SK-N-SH (cell line): ENCODE results near the gene TXNRD2. TPM values are rescaled to one million over a fixed set of nuclear protein-coding genes. Genes with fewer than 3 reads are reported as not detected.
A peak's percentile ranks its signal among the peaks of the same experiment; 100 is the strongest.

Experiments used
- CTCF ChIA-PET: fragments of 300-600, 350-600 bp; formaldehyde crosslinking; extraction: SDS; loops from one replicate; lab custom pipeline; 2021; lab: Yijun Ruan, JAX
- POLR2A ChIA-PET: fragments of 350-600 bp; sonication (Branson Sonifier 250); formaldehyde crosslinking; extraction: SDS; loops from one replicate; lab custom pipeline; 2020; ENCODE audit warnings: antibody characterized with exemption, inconsistent platforms; lab: Yijun Ruan, JAX
- DNase-seq: peaks from one replicate; pipeline ENCODE4 v3.0.0; 2012
- H2AFZ ChIP-seq: fragments of 200-600 bp; sonication (generic); 2 replicates; pipeline ENCODE4 v1.8.1; 2016; ENCODE audit warnings: antibody characterized with exemption, mild to moderate bottlenecking, low read depth
- H3F3A ChIP-seq: fragments of 200-600 bp; sonication (generic); replicated peaks from 2 replicates; pipeline ENCODE3; 2016; ENCODE audit warnings: antibody characterized with exemption, mild to moderate bottlenecking; ENCODE audit not compliant: insufficient read depth
- H3K27ac ChIP-seq, 2 experiments: fragments of 200-500 bp in 1 of 2; fragments of 200-600 bp in 1 of 2; sonication (Bioruptor generic) in 1 of 2; sonication (generic), shearing (Covaris generic) in 1 of 2; 2 replicates each; pipeline versions ENCODE4 v1.5.1 to v1.6.1; 2014 to 2016; ENCODE audit warnings: low read depth in 2 of 2, inconsistent platforms in 1 of 2, low read length in 1 of 2, mild to moderate bottlenecking in 1 of 2, mixed read lengths in 1 of 2
- H3K27me3 ChIP-seq: fragments of 200-600 bp; sonication (generic), shearing (Covaris generic); 2 replicates; pipeline ENCODE4 v1.6.1; 2016; ENCODE audit warnings: mixed run types; ENCODE audit not compliant: insufficient read depth
- H3K36me3 ChIP-seq, 2 experiments: fragments of 200-500 bp in 1 of 2; fragments of 200-600 bp in 1 of 2; sonication (Bioruptor generic) in 1 of 2; sonication (generic) in 1 of 2; replicated peaks in 1 of 2; 2 replicates each; pipeline versions ENCODE3 to v1.5.1; 2014 to 2016; ENCODE audit warnings: low read length in 1 of 2, mild to moderate bottlenecking in 1 of 2; ENCODE audit not compliant: insufficient read depth in 2 of 2, control insufficient read depth in 1 of 2
- H3K4me1 ChIP-seq, 2 experiments: fragments of 200-500 bp in 1 of 2; fragments of 200-600 bp in 1 of 2; sonication (Bioruptor generic) in 1 of 2; sonication (generic), shearing (Covaris generic) in 1 of 2; 2 replicates each; pipeline versions ENCODE4 v1.5.1 to v1.6.1; 2014 to 2016; ENCODE audit warnings: low read depth in 1 of 2, low read length in 1 of 2, mixed run types in 1 of 2; ENCODE audit not compliant: insufficient read depth in 2 of 2, control insufficient read depth in 1 of 2
- H3K4me2 ChIP-seq: fragments of 200-600 bp; sonication (generic), shearing (Covaris generic); 2 replicates; pipeline ENCODE4 v1.6.1; 2017; ENCODE audit warnings: mixed run types
- H3K4me3 ChIP-seq, 2 experiments: fragments of 200-500 bp in 1 of 2; fragments of 200-600 bp in 1 of 2; sonication (Bioruptor generic) in 1 of 2; sonication (generic), shearing (Covaris generic) in 1 of 2; 2 replicates each; pipeline versions ENCODE4 v1.5.1 to v1.8.1; 2014 to 2016; ENCODE audit warnings: low read depth in 2 of 2, inconsistent platforms in 1 of 2, low read length in 1 of 2, mild to moderate bottlenecking in 1 of 2, mixed read lengths in 1 of 2, moderate library complexity in 1 of 2
- H3K79me2 ChIP-seq: fragments of 200-600 bp; sonication (generic); 2 replicates; pipeline ENCODE4 v1.8.1; 2017; ENCODE audit warnings: mild to moderate bottlenecking; ENCODE audit not compliant: insufficient read depth
- H3K9ac ChIP-seq: fragments of 200-600 bp; sonication (generic); 2 replicates; pipeline ENCODE4 v1.6.1; 2017; ENCODE audit warnings: mixed run types
- H3K9me2 ChIP-seq: fragments of 200-600 bp; sonication (generic); 2 replicates; pipeline ENCODE4 v1.6.1; 2017; ENCODE audit warnings: mixed run types
- H3K9me3 ChIP-seq: fragments of 200-600 bp; sonication (generic); 2 replicates; pipeline ENCODE4 v1.6.1; 2017; ENCODE audit warnings: mixed run types, mild to moderate bottlenecking, moderate library complexity
- H4K20me1 ChIP-seq: fragments of 200-600 bp; sonication (generic); 2 replicates; pipeline ENCODE4 v1.6.1; 2017; ENCODE audit warnings: mild to moderate bottlenecking, mixed run types; ENCODE audit not compliant: insufficient read depth
- ELF1 ChIP-seq: IDR thresholded peaks from 2 replicates; pipeline ENCODE4 v1.4.0; 2012
- EZH2phosphoT487 ChIP-seq: fragments of 200-600 bp; sonication (generic); IDR thresholded peaks from 2 replicates; pipeline ENCODE4 v1.6.1; 2017; ENCODE audit warnings: low read depth, mixed run types, mild to moderate bottlenecking, antibody characterized with exemption, moderate library complexity, borderline replicate concordance
- FOSL2 ChIP-seq: IDR thresholded peaks from 2 replicates; pipeline ENCODE4 v1.4.0; 2012; ENCODE audit warnings: low read depth, mild to moderate bottlenecking, moderate library complexity, borderline replicate concordance
- GATA2 ChIP-seq: sonication (generic); formaldehyde crosslinking; IDR thresholded peaks from 2 replicates; pipeline ENCODE4 v1.5.0; 2020; ENCODE audit warnings: mild to moderate bottlenecking, missing genetic modification reagents
- JUND ChIP-seq: IDR thresholded peaks from 2 replicates; pipeline ENCODE4 v1.4.0; 2012
- MEF2A ChIP-seq: IDR thresholded peaks from 2 replicates; pipeline ENCODE4 v1.4.0; 2012; ENCODE audit warnings: low read depth, borderline replicate concordance
- MXI1 ChIP-seq: IDR thresholded peaks from 2 replicates; pipeline ENCODE4 v1.6.1; 2012; ENCODE audit warnings: mild to moderate bottlenecking, low read depth, low read length, improper control_type of control experiment
- NRF1 ChIP-seq: IDR thresholded peaks from 2 replicates; pipeline ENCODE4 v1.6.1; 2012; ENCODE audit warnings: low read depth, mild to moderate bottlenecking, low read length
- POLR2AphosphoS5 ChIP-seq: IDR thresholded peaks from 2 replicates; pipeline ENCODE4 v1.6.1; 2012; ENCODE audit warnings: low read depth, low read length
- RAD21 ChIP-seq: IDR thresholded peaks from 2 replicates; pipeline ENCODE4 v1.6.1; 2012; ENCODE audit warnings: mild to moderate bottlenecking, low read length
- RFX5 ChIP-seq: IDR thresholded peaks from 2 replicates; pipeline ENCODE4 v1.6.1; 2012; ENCODE audit warnings: mild to moderate bottlenecking, improper control_type of control experiment, low read length
- SIN3A ChIP-seq: IDR thresholded peaks from 2 replicates; pipeline ENCODE4 v1.6.1; 2012; ENCODE audit warnings: low read depth, mild to moderate bottlenecking, low read length, moderate library complexity, borderline replicate concordance
- SMC3 ChIP-seq: IDR thresholded peaks from 2 replicates; pipeline ENCODE4 v1.6.1; 2012; ENCODE audit warnings: low read depth, low read length, improper control_type of control experiment
- TAF1 ChIP-seq: IDR thresholded peaks from 2 replicates; pipeline ENCODE4 v1.6.1; 2012; ENCODE audit warnings: low read depth, mild to moderate bottlenecking, low read length, moderate library complexity, borderline replicate concordance
- TCF12 ChIP-seq: IDR thresholded peaks from 2 replicates; pipeline ENCODE4 v1.4.0; 2012
- YY1 ChIP-seq: IDR thresholded peaks from 2 replicates; pipeline ENCODE4 v1.4.0; 2012; ENCODE audit warnings: low read depth, mild to moderate bottlenecking
- WGBS: methylation state at CpG from one replicate; pipeline ENCODE4 v1.1.6; 2017; ENCODE audit warnings: low lambda C conversion rate; 5-methylcytosine and 5-hydroxymethylcytosine counted together
- polyA plus RNA-seq, 3 experiments: library from polyadenylated mRNA; depleted of rRNA; stranded (reverse); fragments of >200 nt; gene quantifications; 2 replicates each; pipeline ENCODE4 v1.2.3, GENCODE V29; 2012
- TF ChIP-seq, protein P1 (sequence below): IDR thresholded peaks from 2 replicates; pipeline ENCODE4; 2012
- TF ChIP-seq, protein P2 (sequence below): IDR thresholded peaks from 2 replicates; pipeline ENCODE4 v1.4.0; 2012; ENCODE audit warnings: low read depth, borderline replicate concordance
- TF ChIP-seq, protein P3 (sequence below): fragments of 200-600 bp; sonication (generic); IDR thresholded peaks from 2 replicates; pipeline ENCODE4 v1.6.1; 2017; ENCODE audit warnings: antibody characterized with exemption, mild to moderate bottlenecking, moderate library complexity
- TF ChIP-seq, protein P4 (sequence below): IDR thresholded peaks from 2 replicates; pipeline ENCODE4 v1.6.1; 2012; ENCODE audit warnings: mild to moderate bottlenecking, low read depth, low read length, moderate library complexity
- TF ChIP-seq, protein P5 (sequence below): IDR thresholded peaks from 2 replicates; pipeline ENCODE4 v1.4.0; 2012; ENCODE audit warnings: low read depth, borderline replicate concordance

TXNRD2 gene
- polyA plus RNA-seq, 1 of the 3 experiments (the other 2 are of a cell fraction) = 34.7 TPM

DNA sequence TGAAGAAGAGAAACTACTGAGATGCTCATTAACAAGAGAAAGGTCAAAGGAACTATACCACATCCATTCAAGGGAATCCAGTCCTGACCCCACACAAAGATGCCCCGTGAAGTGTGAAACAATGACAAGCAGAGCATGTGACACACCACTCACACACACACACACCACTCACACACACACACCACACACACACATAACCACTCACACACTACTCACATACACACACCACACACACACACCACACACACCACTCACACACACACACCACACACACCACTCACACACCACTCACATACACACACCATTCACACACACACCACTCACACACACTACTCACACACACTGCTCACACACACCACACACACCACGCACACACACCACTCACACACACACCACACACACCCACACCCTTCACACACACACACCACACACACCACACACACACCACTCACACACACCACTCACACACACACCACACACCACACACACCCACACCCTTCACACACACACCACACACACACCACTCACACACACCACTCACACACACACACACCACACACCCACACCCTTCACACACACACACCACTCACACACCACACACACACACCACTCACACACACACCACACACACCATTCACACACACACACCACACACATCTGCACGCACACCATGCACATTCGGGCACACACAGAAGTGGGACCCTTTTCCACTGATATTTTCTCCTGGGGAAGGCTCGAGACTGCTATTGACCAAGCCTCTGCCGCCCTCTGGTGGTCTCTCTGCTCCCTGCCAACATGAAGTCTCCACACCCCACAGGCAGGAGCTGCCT lies 32.1 kb downstream of the TXNRD2 start:
- DNase-seq = peak; percentile 90
- no peak overlapping the region for H2AFZ ChIP-seq
- H3K79me2 ChIP-seq = no peaks in the 10 kb centered on the region
- no peaks in the 10 kb centered on the region for H3F3A ChIP-seq
- POLR2A ChIA-PET = interaction anchor here (1.9 kb wide), 1 partner anchor 179 kb away, joined by 10 read pairs; no protein-coding TSS in a partner anchor
- no peak overlapping the region for H3K27ac ChIP-seq
- TF ChIP-seq FOSL2 (no peak), GATA2 (CRISPR knock-in tag) (no peak), SIN3A (no peak), RFX5 (no peak), MEF2A (no peak), ELF1 (no peak), TAF1 (no peak), TCF12 (no peak), POLR2AphosphoS5 (no peak), EZH2phosphoT487 (no peak), JUND (no peak), NRF1 (peak; percentile 30), SMC3 (peak; percentile 98), YY1 (no peak), MXI1 (no peak), RAD21 (peak; percentile 98)
- TF ChIP-seq, protein P1, sequence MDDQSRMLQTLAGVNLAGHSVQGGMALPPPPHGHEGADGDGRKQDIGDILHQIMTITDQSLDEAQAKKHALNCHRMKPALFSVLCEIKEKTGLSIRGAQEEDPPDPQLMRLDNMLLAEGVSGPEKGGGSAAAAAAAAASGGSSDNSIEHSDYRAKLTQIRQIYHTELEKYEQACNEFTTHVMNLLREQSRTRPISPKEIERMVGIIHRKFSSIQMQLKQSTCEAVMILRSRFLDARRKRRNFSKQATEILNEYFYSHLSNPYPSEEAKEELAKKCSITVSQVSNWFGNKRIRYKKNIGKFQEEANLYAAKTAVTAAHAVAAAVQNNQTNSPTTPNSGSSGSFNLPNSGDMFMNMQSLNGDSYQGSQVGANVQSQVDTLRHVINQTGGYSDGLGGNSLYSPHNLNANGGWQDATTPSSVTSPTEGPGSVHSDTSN = no peak
- TF ChIP-seq, protein P2, sequence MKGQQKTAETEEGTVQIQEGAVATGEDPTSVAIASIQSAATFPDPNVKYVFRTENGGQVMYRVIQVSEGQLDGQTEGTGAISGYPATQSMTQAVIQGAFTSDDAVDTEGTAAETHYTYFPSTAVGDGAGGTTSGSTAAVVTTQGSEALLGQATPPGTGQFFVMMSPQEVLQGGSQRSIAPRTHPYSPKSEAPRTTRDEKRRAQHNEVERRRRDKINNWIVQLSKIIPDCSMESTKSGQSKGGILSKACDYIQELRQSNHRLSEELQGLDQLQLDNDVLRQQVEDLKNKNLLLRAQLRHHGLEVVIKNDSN = no peak
- TF ChIP-seq, protein P3, sequence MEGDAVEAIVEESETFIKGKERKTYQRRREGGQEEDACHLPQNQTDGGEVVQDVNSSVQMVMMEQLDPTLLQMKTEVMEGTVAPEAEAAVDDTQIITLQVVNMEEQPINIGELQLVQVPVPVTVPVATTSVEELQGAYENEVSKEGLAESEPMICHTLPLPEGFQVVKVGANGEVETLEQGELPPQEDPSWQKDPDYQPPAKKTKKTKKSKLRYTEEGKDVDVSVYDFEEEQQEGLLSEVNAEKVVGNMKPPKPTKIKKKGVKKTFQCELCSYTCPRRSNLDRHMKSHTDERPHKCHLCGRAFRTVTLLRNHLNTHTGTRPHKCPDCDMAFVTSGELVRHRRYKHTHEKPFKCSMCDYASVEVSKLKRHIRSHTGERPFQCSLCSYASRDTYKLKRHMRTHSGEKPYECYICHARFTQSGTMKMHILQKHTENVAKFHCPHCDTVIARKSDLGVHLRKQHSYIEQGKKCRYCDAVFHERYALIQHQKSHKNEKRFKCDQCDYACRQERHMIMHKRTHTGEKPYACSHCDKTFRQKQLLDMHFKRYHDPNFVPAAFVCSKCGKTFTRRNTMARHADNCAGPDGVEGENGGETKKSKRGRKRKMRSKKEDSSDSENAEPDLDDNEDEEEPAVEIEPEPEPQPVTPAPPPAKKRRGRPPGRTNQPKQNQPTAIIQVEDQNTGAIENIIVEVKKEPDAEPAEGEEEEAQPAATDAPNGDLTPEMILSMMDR = peak; percentile 88
- TF ChIP-seq, protein P4, sequence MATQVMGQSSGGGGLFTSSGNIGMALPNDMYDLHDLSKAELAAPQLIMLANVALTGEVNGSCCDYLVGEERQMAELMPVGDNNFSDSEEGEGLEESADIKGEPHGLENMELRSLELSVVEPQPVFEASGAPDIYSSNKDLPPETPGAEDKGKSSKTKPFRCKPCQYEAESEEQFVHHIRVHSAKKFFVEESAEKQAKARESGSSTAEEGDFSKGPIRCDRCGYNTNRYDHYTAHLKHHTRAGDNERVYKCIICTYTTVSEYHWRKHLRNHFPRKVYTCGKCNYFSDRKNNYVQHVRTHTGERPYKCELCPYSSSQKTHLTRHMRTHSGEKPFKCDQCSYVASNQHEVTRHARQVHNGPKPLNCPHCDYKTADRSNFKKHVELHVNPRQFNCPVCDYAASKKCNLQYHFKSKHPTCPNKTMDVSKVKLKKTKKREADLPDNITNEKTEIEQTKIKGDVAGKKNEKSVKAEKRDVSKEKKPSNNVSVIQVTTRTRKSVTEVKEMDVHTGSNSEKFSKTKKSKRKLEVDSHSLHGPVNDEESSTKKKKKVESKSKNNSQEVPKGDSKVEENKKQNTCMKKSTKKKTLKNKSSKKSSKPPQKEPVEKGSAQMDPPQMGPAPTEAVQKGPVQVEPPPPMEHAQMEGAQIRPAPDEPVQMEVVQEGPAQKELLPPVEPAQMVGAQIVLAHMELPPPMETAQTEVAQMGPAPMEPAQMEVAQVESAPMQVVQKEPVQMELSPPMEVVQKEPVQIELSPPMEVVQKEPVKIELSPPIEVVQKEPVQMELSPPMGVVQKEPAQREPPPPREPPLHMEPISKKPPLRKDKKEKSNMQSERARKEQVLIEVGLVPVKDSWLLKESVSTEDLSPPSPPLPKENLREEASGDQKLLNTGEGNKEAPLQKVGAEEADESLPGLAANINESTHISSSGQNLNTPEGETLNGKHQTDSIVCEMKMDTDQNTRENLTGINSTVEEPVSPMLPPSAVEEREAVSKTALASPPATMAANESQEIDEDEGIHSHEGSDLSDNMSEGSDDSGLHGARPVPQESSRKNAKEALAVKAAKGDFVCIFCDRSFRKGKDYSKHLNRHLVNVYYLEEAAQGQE = no peak
- TF ChIP-seq, protein P5, sequence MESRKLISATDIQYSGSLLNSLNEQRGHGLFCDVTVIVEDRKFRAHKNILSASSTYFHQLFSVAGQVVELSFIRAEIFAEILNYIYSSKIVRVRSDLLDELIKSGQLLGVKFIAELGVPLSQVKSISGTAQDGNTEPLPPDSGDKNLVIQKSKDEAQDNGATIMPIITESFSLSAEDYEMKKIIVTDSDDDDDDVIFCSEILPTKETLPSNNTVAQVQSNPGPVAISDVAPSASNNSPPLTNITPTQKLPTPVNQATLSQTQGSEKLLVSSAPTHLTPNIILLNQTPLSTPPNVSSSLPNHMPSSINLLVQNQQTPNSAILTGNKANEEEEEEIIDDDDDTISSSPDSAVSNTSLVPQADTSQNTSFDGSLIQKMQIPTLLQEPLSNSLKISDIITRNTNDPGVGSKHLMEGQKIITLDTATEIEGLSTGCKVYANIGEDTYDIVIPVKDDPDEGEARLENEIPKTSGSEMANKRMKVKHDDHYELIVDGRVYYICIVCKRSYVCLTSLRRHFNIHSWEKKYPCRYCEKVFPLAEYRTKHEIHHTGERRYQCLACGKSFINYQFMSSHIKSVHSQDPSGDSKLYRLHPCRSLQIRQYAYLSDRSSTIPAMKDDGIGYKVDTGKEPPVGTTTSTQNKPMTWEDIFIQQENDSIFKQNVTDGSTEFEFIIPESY = no peak
- H3K27me3 ChIP-seq = no peaks in the 10 kb centered on the region
- no peak overlapping the region for H3K4me2 ChIP-seq
- H4K20me1 ChIP-seq = no peaks in the 10 kb centered on the region
- no peak overlapping the region for H3K9ac ChIP-seq
- no peaks in the 10 kb centered on the region for H3K9me2 ChIP-seq
- CTCF ChIA-PET = interaction anchor here (0.5 to 11.4 kb wide), 63 partner anchors 9 to 633 kb away, joined by 3 to 297 read pairs (median 5); partner anchors contain the start of genes COMT, TBX1 and TXNRD2
- peaks cover 9 to 14% of the 10 kb centered on the region in 2 experiments for H3K36me3 ChIP-seq
- no peaks in the 10 kb centered on the region for H3K9me3 ChIP-seq
- H3K4me1 ChIP-seq = peaks cover 0 to 12% of the 10 kb centered on the region in 2 experiments; a peak in 2 of 4 replicates
- no peak overlapping the region for H3K4me3 ChIP-seq
- WGBS = 31% methylated on average over 6 of the region's 6 CpGs
